ENCODE results near the gene ASPG. TPM values are rescaled to one million over a fixed set of nuclear protein-coding genes. Genes with fewer than 3 reads are reported as not detected.

ASPG gene
- total RNA-seq, 1 experiment from 2014 or later, result 3.4 TPM

GRCh38 chr14:104111301-104112112, 26.0 kb downstream of the ASPG start (continued):
- TF ChIP-seq ERG (CRISPR knock-in tag; IDR thresholded peaks at IDR 0.05), result no peak

GRCh38 chr14:104112113-104112505, 26.6 kb downstream of the ASPG start:
- ATAC-seq (no peak), DNase-seq (ENCODE audit: low spot score) (no peak)
- ChIA-PET POLR2A (no interaction called here), CTCF (interaction anchor here (1.0 kb wide), 1 partner anchor 17 kb away, joined by 3 read pairs; no protein-coding TSS in a partner anchor)
- H3K9me3 Mint-ChIP-seq, result no peaks in the 10 kb centered on the region
- peaks cover 12% of the 10 kb centered on the region for H3K27me3 Mint-ChIP-seq (ENCODE audit: low read depth)
- peaks cover 2% of the 10 kb centered on the region; the same call in 1 of the 2 replicates for H3K4me1 Mint-ChIP-seq
- H3K36me3 Mint-ChIP-seq, result no peaks in the 10 kb centered on the region
- TF ChIP-seq ZSCAN18 (CRISPR knock-in tag; IDR thresholded peaks at IDR 0.05) (no peak), FOXK1 (CRISPR knock-in tag; IDR thresholded peaks at IDR 0.05) (no peak), ZNF317 (CRISPR knock-in tag; IDR thresholded peaks at IDR 0.05; ENCODE audit: borderline replicate concordance, low read depth) (no peak), ZNF425 (CRISPR knock-in tag; conservative IDR thresholded peaks at IDR 0.05) (no peak), SMAD4 (CRISPR knock-in tag; IDR thresholded peaks at IDR 0.05) (no peak), AFF4 (CRISPR knock-in tag; IDR thresholded peaks at IDR 0.05; ENCODE audit: borderline replicate concordance) (no peak), MAX (CRISPR knock-in tag; IDR thresholded peaks at IDR 0.05) (no peak), KAT7 (CRISPR knock-in tag; IDR thresholded peaks at IDR 0.05; ENCODE audit: borderline replicate concordance) (no peak)
- H3K27ac Mint-ChIP-seq, result no peak overlapping the region
- no peak overlapping the region for H3K4me3 Mint-ChIP-seq

GRCh38 chr14:104112609-104113571, 27.4 kb downstream of the ASPG start:
- no peaks in the 10 kb centered on the region for H3K9me3 Mint-ChIP-seq
- no peak overlapping the region for H3K27ac Mint-ChIP-seq
- H3K36me3 Mint-ChIP-seq, result no peaks in the 10 kb centered on the region
- H3K4me1 Mint-ChIP-seq, result peaks cover 2% of the 10 kb centered on the region; the same call in 1 of the 2 replicates
- POLR2A ChIA-PET, result no interaction called here
- H3K27me3 Mint-ChIP-seq (ENCODE audit: low read depth), result peaks cover 17% of the 10 kb centered on the region
- CTCF ChIA-PET, result interaction anchor here (1.0 kb wide), 1 partner anchor 16 kb away, joined by 3 read pairs; no protein-coding TSS in a partner anchor
- DNase-seq (ENCODE audit: low spot score) (peak; percentile 7), ATAC-seq (no peak)
- H3K4me3 Mint-ChIP-seq, result no peak overlapping the region
- no peak for TF ChIP-seq AR (CRISPR knock-in tag; IDR thresholded peaks at IDR 0.05)
- no peak for TF ChIP-seq TEAD4 (CRISPR knock-in tag; IDR thresholded peaks at IDR 0.05)
- TF ChIP-seq ZNF425 (CRISPR knock-in tag; conservative IDR thresholded peaks at IDR 0.05), result no peak
- no peak for TF ChIP-seq ATF2 (CRISPR knock-in tag; IDR thresholded peaks at IDR 0.05; ENCODE audit: borderline replicate concordance, low read depth)
